ENCODE results near the gene GSS. TPM values are rescaled to one million over a fixed set of nuclear protein-coding genes. Genes with fewer than 3 reads are reported as not detected.

Gene GSS
- total and polyA plus RNA-seq, 2 donors (not counting 3 experiments of a cell fraction or from before 2014, with no cell fraction given): 47.9 to 65.1 TPM

GRCh38 chr20:34915749-34916455, 39.7 kb downstream of the GSS start:
- Histone ChIP-seq H3K4me1 (ENCODE audit: control insufficient read depth, extremely low read depth, insufficient read depth, low read length) (no peaks in the 10 kb centered on the region), H3K4me2 (ENCODE audit: insufficient read depth, low read length) (no peak overlapping the region), H4K20me1 (replicated peaks; ENCODE audit: control insufficient read depth, extremely low read depth, insufficient read depth, low read length) (no peaks in the 10 kb centered on the region), H3K9ac (replicated peaks; ENCODE audit: extremely low read depth, insufficient read depth, low read length) (no peak overlapping the region), H3K36me3 (ENCODE audit: control insufficient read depth in 2 of 2, extremely low read depth in 1 of 2, insufficient read depth in 2 of 2, low read length in 2 of 2) (peaks cover 0 to 4% of the 10 kb centered on the region in 2 experiments), H2AFZ (ENCODE audit: low read depth, low read length) (no peak overlapping the region), H3K4me3 (replicated peaks in 1 of 3; ENCODE audit: insufficient read depth in 1 of 3, low read depth in 1 of 3, low read length in 3 of 3) (no peak overlapping the region), H3K27me3 (ENCODE audit: control insufficient read depth in 2 of 2, insufficient read depth in 2 of 2, low read length in 2 of 2) (no peaks in the 10 kb centered on the region), H3K79me2 (ENCODE audit: control insufficient read depth, insufficient read depth, low read length) (no peaks in the 10 kb centered on the region), H3K27ac (ENCODE audit: insufficient read depth, low read depth, low read length) (no peak overlapping the region), H3K9me3 (replicated peaks; ENCODE audit: control insufficient read depth, insufficient read depth, low read length) (no peaks in the 10 kb centered on the region), H3K9me1 (replicated peaks; ENCODE audit: control insufficient read depth, extremely low read depth, insufficient read depth, low read length) (no peaks in the 10 kb centered on the region)
- FAIRE-seq (no peak), DNase-seq (ENCODE audit: low read depth, low spot score) (no peak)
- BruUV-seq (replicated peaks): no TSS peak
- intact Hi-C loops (cut with micrococcal nuclease) (no loop called here), dilution Hi-C loops (cut with MboI; ENCODE audit: extremely low pct_ligation_motif_present, low sequenced_read_pairs) (no loop called here)
- TF ChIP-seq FOS (IDR thresholded peaks at IDR 0.05; ENCODE audit: borderline replicate concordance, insufficient read depth, low read length): no peak
- TF ChIP-seq MAX (IDR thresholded peaks at IDR 0.05; ENCODE audit: insufficient read depth, insufficient read length): no peak
- no peak for TF ChIP-seq MYC (IDR thresholded peaks at IDR 0.05; ENCODE audit: low read depth, low read length)
- no peak for TF ChIP-seq POLR2A (IDR thresholded peaks at IDR 0.05; ENCODE audit: low read depth, low read length)
- TF ChIP-seq GATA2 (IDR thresholded peaks at IDR 0.05; ENCODE audit: insufficient read depth, insufficient read length, low read depth, low read length): no peak
- no peak for TF ChIP-seq POLR2AphosphoS5 (IDR thresholded peaks at IDR 0.05; ENCODE audit: insufficient read depth, low read depth, low read length)
- no peak for TF ChIP-seq EZH2 (IDR thresholded peaks at IDR 0.05; ENCODE audit: borderline replicate concordance, low read depth, low read length, severe bottlenecking)
- no peak for TF ChIP-seq JUN (IDR thresholded peaks at IDR 0.05; ENCODE audit: borderline replicate concordance, insufficient read depth, insufficient read length, low read depth)
- no peak for TF ChIP-seq CTCF (IDR thresholded peaks at IDR 0.05; ENCODE audit: extremely low read depth in 1 of 2, insufficient read depth in 1 of 2, low read depth in 1 of 2, low read length in 2 of 2)
- CTCF ChIA-PET: interaction anchor here (0.6 to 1.9 kb wide), 5 partner anchors 8 to 1672 kb away, joined by 3 to 5 read pairs (median 5); no protein-coding TSS in a partner anchor
- POLR2A ChIA-PET: no interaction called here

Measured in endothelial cell of umbilical vein (primary cell).